Measurements from ENCODE around the gene TIE1. TPM values are rescaled to one million over a fixed set of nuclear protein-coding genes. Genes with fewer than 3 reads are reported as not detected.
A peak's percentile ranks its signal among the peaks of the same experiment; 100 is the strongest.

TIE1 gene
- total and polyA plus RNA-seq, 9 of the 15 experiments (the other 6 are each of a cell fraction or from before 2014, with no cell fraction given): 0.07 to 0.49 (median 0.14) TPM; not detected in 4

DNA sequence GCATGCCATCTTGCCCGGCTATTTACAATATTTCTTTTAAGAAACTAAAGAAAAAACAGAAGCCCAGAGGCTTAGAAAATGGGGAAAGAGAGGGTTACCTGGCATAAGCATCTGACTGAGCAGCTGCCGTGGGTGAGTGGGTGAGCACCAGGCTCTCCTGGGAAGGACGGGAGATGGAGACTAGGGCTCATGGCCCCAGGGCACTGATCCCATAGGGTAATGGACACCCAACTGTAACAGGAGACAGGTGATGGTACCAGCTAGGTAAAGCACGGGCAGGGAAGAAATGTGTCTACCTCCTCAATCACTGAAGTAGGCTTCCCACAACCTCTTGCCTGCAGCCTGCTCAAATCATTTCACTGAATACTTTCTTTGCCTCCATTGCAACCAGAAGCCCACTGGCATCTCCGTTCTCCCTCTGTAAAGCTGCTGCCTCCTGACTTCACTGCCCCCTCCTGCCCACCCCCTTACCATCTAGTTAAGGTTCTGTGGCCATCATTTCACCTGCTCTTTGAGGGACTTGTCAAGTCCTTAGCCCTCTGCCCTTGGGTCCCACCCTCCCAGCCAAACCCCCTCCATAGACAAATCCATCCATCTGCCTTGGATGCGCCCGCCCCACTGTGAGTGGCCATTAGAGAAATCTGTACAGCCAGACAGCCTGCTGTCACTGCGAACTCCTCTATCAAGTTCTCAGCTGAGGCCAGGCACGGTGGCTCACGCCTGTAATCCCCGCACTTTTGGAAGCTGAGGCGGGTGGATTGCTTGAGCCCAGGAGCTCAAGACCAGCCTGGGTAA, 24.8 kb upstream of the TIE1 start:
- no peak for DNase-seq (ENCODE audit: extremely low read depth in 1 of 4, low spot score in 3 of 4)
- ChIA-PET CTCF (ENCODE audit: low intra/inter-chr PET ratio) (no interaction called here), POLR2A (interaction anchor here (0.6 to 1.5 kb wide), 3 partner anchors 12 to 16 kb away, joined by 3 to 4 read pairs (median 4); no protein-coding TSS in a partner anchor)
- no peak overlapping the region for H3K9ac ChIP-seq (ENCODE audit: insufficient read depth in 1 of 2, low read depth in 2 of 2, low read length in 2 of 2)
- in situ Hi-C loops (cut with MboI): no loop called here
- no peaks in the 10 kb centered on the region for H3K9me1 ChIP-seq (ENCODE audit: control insufficient read depth, insufficient read depth, low read length)
- peaks cover 47 to 86% of the 10 kb centered on the region in 2 experiments for H3K27me3 ChIP-seq (ENCODE audit: control insufficient read depth in 2 of 2, insufficient read depth in 2 of 2, low read length in 2 of 2)
- no peaks in the 10 kb centered on the region for H3K9me3 ChIP-seq (replicated peaks; ENCODE audit: control insufficient read depth, insufficient read depth, low read depth, low read length)
- H3K4me3 ChIP-seq: no peak overlapping the region
- no peaks in the 10 kb centered on the region for H3K36me3 ChIP-seq (ENCODE audit: control insufficient read depth, insufficient read depth, low read length)
- intact Hi-C loops (cut with micrococcal nuclease): no loop called here
- H3K4me2 ChIP-seq (ENCODE audit: insufficient read depth, low read length): no peak overlapping the region
- no peaks in the 10 kb centered on the region; the same call in 1 of the 2 replicates for H4K20me1 ChIP-seq (replicated peaks; ENCODE audit: control insufficient read depth, insufficient read depth, low read length)
- no peak for ATAC-seq
- no peak overlapping the region for H2AFZ ChIP-seq (ENCODE audit: low read depth, low read length)
- H3K27ac ChIP-seq (ENCODE audit: extremely low read depth, low read depth, low read length): no peak overlapping the region
- WGBS (ENCODE audit: insufficient coverage, low coverage, missing lambda C conversion rate): under 1% methylated on average over 12 of the region's 12 CpGs
- H3K79me2 ChIP-seq (ENCODE audit: control insufficient read depth, insufficient read depth, low read length): no peaks in the 10 kb centered on the region
- H3K4me1 ChIP-seq (replicated peaks in 1 of 2; ENCODE audit: control insufficient read depth in 2 of 2, insufficient read depth in 2 of 2, low read length in 2 of 2): peaks cover 8 to 11% of the 10 kb centered on the region in 2 experiments; a peak in 4 of 5 replicates
- no TSS peak for BruUV-seq (replicated peaks)
- peak; percentile 78 for FAIRE-seq
- TF ChIP-seq ERF (CRISPR knock-in tag; IDR thresholded peaks at IDR 0.05) (no peak), ESRRA (IDR thresholded peaks at IDR 0.05; ENCODE audit: borderline replicate concordance, low read depth) (no peak), RBM14 (IDR thresholded peaks at IDR 0.05; ENCODE audit: borderline replicate concordance, insufficient read depth, low read depth, low read length) (no peak), SLC30A9 (CRISPR knock-in tag; IDR thresholded peaks at IDR 0.05) (no peak), SMARCE1 (IDR thresholded peaks at IDR 0.05) (no peak), ZNF76 (CRISPR knock-in tag; IDR thresholded peaks at IDR 0.05; ENCODE audit: borderline replicate concordance) (no peak), BCOR (IDR thresholded peaks at IDR 0.05) (no peak), ZNF212 (CRISPR knock-in tag; IDR thresholded peaks at IDR 0.05) (no peak), ZNF224 (CRISPR knock-in tag; IDR thresholded peaks at IDR 0.05) (no peak), ZNF785 (CRISPR knock-in tag; IDR thresholded peaks at IDR 0.05) (no peak)
- TF ChIP-seq, protein P1, sequence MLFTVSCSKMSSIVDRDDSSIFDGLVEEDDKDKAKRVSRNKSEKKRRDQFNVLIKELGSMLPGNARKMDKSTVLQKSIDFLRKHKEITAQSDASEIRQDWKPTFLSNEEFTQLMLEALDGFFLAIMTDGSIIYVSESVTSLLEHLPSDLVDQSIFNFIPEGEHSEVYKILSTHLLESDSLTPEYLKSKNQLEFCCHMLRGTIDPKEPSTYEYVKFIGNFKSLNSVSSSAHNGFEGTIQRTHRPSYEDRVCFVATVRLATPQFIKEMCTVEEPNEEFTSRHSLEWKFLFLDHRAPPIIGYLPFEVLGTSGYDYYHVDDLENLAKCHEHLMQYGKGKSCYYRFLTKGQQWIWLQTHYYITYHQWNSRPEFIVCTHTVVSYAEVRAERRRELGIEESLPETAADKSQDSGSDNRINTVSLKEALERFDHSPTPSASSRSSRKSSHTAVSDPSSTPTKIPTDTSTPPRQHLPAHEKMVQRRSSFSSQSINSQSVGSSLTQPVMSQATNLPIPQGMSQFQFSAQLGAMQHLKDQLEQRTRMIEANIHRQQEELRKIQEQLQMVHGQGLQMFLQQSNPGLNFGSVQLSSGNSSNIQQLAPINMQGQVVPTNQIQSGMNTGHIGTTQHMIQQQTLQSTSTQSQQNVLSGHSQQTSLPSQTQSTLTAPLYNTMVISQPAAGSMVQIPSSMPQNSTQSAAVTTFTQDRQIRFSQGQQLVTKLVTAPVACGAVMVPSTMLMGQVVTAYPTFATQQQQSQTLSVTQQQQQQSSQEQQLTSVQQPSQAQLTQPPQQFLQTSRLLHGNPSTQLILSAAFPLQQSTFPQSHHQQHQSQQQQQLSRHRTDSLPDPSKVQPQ (CRISPR knock-in tag; IDR thresholded peaks at IDR 0.05; ENCODE audit: borderline replicate concordance): no peak
